Spleen (tissue), 7 donors: ENCODE results near the gene STRIP2.
"Not testable (repeated sequence)": the region's sequence is repeated elsewhere in the genome, so short reads cannot be mapped to it uniquely, and the experiment has no call there.

Experiments used
- POLR2A ChIP-seq, 3 donors: fragments of 450-650 bp; IDR thresholded peaks; one replicate each; pipeline ENCODE4 v1.5.1; 2017; ENCODE audit warnings: antibody characterized with exemption in 3 of 3, mild to moderate bottlenecking in 1 of 3
- POLR2AphosphoS5 ChIP-seq, 3 donors: sonication (generic); formaldehyde crosslinking; IDR thresholded peaks; one replicate each; pipeline ENCODE4 v1.5.1; 2017; ENCODE audit warnings: antibody characterized with exemption in 3 of 3
- TF ChIP-seq, protein P1 (sequence below), 11 experiments: fragments of 200-600 bp in 7 of 11; fragments of 450-650 bp in 4 of 11; sonication (generic) in 4 of 11; IDR thresholded peaks in 8 of 11; conservative IDR thresholded peaks in 3 of 11; 1 replicate in 7 of 11; 2 replicates in 4 of 11; pipeline versions ENCODE4 v1.4.0 to v1.8.0; 2016 to 2021; ENCODE audit warnings: antibody characterized with exemption in 11 of 11, inconsistent platforms in 4 of 11, mild to moderate bottlenecking in 1 of 11
- donor health status: DM: no; HTN: no; CAD: no; lungs with moderate emphysema.
- donor health status: DM: no; HTN: no; CAD: no.
- donor health status: DM: no; HTN: no; CAD: no.

DNA sequence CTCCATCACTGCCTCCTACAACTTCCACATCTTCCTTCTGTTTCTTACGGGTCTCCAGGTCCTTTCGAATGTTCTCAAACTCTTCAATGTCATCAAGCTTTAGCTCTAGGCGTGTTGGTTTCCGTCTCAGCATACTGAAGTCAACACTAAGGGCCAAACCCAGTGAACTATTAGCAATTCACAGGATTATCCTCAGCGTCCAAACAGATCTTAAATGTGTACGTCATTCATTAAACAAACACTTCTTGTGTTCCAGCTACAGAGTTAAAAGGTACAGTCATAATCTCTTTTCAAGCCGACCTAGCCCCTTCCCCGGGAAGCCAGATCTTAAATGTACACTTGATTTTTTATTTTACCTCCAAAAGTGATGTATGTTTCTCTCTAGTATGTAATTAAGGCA is 24.0 kb upstream of the STRIP2 start:
- TF ChIP-seq, protein P1, sequence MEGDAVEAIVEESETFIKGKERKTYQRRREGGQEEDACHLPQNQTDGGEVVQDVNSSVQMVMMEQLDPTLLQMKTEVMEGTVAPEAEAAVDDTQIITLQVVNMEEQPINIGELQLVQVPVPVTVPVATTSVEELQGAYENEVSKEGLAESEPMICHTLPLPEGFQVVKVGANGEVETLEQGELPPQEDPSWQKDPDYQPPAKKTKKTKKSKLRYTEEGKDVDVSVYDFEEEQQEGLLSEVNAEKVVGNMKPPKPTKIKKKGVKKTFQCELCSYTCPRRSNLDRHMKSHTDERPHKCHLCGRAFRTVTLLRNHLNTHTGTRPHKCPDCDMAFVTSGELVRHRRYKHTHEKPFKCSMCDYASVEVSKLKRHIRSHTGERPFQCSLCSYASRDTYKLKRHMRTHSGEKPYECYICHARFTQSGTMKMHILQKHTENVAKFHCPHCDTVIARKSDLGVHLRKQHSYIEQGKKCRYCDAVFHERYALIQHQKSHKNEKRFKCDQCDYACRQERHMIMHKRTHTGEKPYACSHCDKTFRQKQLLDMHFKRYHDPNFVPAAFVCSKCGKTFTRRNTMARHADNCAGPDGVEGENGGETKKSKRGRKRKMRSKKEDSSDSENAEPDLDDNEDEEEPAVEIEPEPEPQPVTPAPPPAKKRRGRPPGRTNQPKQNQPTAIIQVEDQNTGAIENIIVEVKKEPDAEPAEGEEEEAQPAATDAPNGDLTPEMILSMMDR (IDR thresholded peaks at IDR 0.05 in 8 of 11, conservative IDR thresholded peaks at IDR 0.05 in 3 of 11) = not testable (repeated sequence)
- TF ChIP-seq POLR2AphosphoS5, POLR2A (IDR thresholded peaks at IDR 0.05): not testable (repeated sequence)
